ENCODE data around the gene LHFPL5. TPM values are rescaled to one million over a fixed set of nuclear protein-coding genes. Genes with fewer than 3 reads are reported as not detected.

The LHFPL5 gene
- total RNA-seq, 2 experiments from 2014 or later, result not detected

GRCh38 chr6:35798706-35799105, 6.4 kb upstream of the LHFPL5 start:
- Mint-ChIP-seq H3K9me3 (no peaks in the 10 kb centered on the region), H3K27me3 (no peaks in the 10 kb centered on the region), H3K4me3 (no peak overlapping the region), H3K4me1 (ENCODE audit: low read depth) (no peaks in the 10 kb centered on the region), H3K36me3 (ENCODE audit: low read depth) (no peaks in the 10 kb centered on the region), H3K27ac (no peak overlapping the region)
- no peak for DNase-seq
- intact Hi-C loops (cut with micrococcal nuclease), result no loop called here
- ChIA-PET CTCF (no interaction called here), POLR2A (no interaction called here)
- no peak for ATAC-seq
- TF ChIP-seq, protein P1, sequence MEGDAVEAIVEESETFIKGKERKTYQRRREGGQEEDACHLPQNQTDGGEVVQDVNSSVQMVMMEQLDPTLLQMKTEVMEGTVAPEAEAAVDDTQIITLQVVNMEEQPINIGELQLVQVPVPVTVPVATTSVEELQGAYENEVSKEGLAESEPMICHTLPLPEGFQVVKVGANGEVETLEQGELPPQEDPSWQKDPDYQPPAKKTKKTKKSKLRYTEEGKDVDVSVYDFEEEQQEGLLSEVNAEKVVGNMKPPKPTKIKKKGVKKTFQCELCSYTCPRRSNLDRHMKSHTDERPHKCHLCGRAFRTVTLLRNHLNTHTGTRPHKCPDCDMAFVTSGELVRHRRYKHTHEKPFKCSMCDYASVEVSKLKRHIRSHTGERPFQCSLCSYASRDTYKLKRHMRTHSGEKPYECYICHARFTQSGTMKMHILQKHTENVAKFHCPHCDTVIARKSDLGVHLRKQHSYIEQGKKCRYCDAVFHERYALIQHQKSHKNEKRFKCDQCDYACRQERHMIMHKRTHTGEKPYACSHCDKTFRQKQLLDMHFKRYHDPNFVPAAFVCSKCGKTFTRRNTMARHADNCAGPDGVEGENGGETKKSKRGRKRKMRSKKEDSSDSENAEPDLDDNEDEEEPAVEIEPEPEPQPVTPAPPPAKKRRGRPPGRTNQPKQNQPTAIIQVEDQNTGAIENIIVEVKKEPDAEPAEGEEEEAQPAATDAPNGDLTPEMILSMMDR (IDR thresholded peaks at IDR 0.05), result no peak

- CTCF ChIA-PET, result no interaction called here
- POLR2A ChIA-PET, result no interaction called here
- TF ChIP-seq, protein P1 (IDR thresholded peaks at IDR 0.05), result no peak
Observed at GRCh38 chr6:35801148-35801547, 4.0 kb upstream of the LHFPL5 start.

GRCh38 chr6:35808688-35809087, 3.5 kb downstream of the LHFPL5 start:
- Mint-ChIP-seq H3K36me3 (ENCODE audit: low read depth) (no peaks in the 10 kb centered on the region), H3K4me3 (no peak overlapping the region), H3K4me1 (ENCODE audit: low read depth) (peaks cover 4% of the 10 kb centered on the region), H3K9me3 (no peaks in the 10 kb centered on the region), H3K27me3 (peaks cover 9% of the 10 kb centered on the region), H3K27ac (no peak overlapping the region)
- ChIA-PET POLR2A (interaction anchor here (1.3 kb wide), 1 partner anchor 12 kb away, joined by 3 read pairs; no protein-coding TSS in a partner anchor), CTCF (no interaction called here)
- TF ChIP-seq, protein P1 (IDR thresholded peaks at IDR 0.05), result no peak
- intact Hi-C loops (cut with micrococcal nuclease), result no loop called here
- ATAC-seq (no peak), DNase-seq (no peak)

More at GRCh38 chr6:35801148-35801547, 4.0 kb upstream of the LHFPL5 start:
- no peaks in the 10 kb centered on the region for H3K9me3 Mint-ChIP-seq
- no peaks in the 10 kb centered on the region for H3K4me1 Mint-ChIP-seq (ENCODE audit: low read depth)
- ATAC-seq, result no peak
- intact Hi-C loops (cut with micrococcal nuclease), result no loop called here
- H3K27ac Mint-ChIP-seq, result no peak overlapping the region
- no peak overlapping the region for H3K4me3 Mint-ChIP-seq
- no peaks in the 10 kb centered on the region for H3K36me3 Mint-ChIP-seq (ENCODE audit: low read depth)
- H3K27me3 Mint-ChIP-seq, result peaks cover 3% of the 10 kb centered on the region
- DNase-seq, result no peak

GRCh38 chr6:35809809-35810208, 4.7 kb downstream of the LHFPL5 start:
- Mint-ChIP-seq H3K36me3 (ENCODE audit: low read depth) (no peaks in the 10 kb centered on the region), H3K27me3 (peaks cover 9% of the 10 kb centered on the region), H3K4me3 (no peak overlapping the region), H3K4me1 (ENCODE audit: low read depth) (peaks cover 4% of the 10 kb centered on the region), H3K27ac (no peak overlapping the region), H3K9me3 (no peaks in the 10 kb centered on the region)
- CTCF ChIA-PET, result interaction anchor here (1.1 kb wide), 1 partner anchor 74 kb away, joined by 3 read pairs; no protein-coding TSS in a partner anchor
- TF ChIP-seq, protein P1 (IDR thresholded peaks at IDR 0.05), result no peak
- POLR2A ChIA-PET, result no interaction called here
- ATAC-seq, result no peak
- no peak for DNase-seq
- intact Hi-C loops (cut with micrococcal nuclease), result no loop called here

- no peak overlapping the region for H3K4me3 Mint-ChIP-seq
- H3K4me1 Mint-ChIP-seq (ENCODE audit: low read depth), result peaks cover 4% of the 10 kb centered on the region
- H3K36me3 Mint-ChIP-seq (ENCODE audit: low read depth), result no peaks in the 10 kb centered on the region
- ATAC-seq (peak; percentile 20), DNase-seq (no peak)
- no peaks in the 10 kb centered on the region for H3K9me3 Mint-ChIP-seq
- CTCF ChIA-PET, result interaction anchor here (0.6 kb wide), 1 partner anchor 405 kb away, joined by 3 read pairs; no protein-coding TSS in a partner anchor
- POLR2A ChIA-PET, result no interaction called here
- peaks cover 6% of the 10 kb centered on the region for H3K27me3 Mint-ChIP-seq
- TF ChIP-seq, protein P1 (IDR thresholded peaks at IDR 0.05), result no peak
- intact Hi-C loops (cut with micrococcal nuclease), result no loop called here
- no peak overlapping the region for H3K27ac Mint-ChIP-seq
Observed at GRCh38 chr6:35810971-35811698, 6.0 kb downstream of the LHFPL5 start.

Data from activated CD8-positive, alpha-beta T cell treated with anti-CD3 and anti-CD28 coated beads for 36 hours (primary cell).